HG03575 (cell line): ENCODE measurements around the gene MYO7B.

Experiments
- ATAC-seq: cut with Tn5 transposase; IDR thresholded peaks from one replicate; pipeline ENCODE4 v1.9.1; 2021; ENCODE audit not compliant: unreplicated experiment, insufficient number of reproducible peaks, low FRiP score; ENCODE audit errors: extremely low read depth

The MYO7B gene

GRCh38 chr2:127678991-127679390 is 143.5 kb downstream of the MYO7B start:
- no peak for ATAC-seq

GRCh38 chr2:127679680-127680361 is 144.3 kb downstream of the MYO7B start:
- ATAC-seq: no peak

GRCh38 chr2:127680706-127681287 is 145.3 kb downstream of the MYO7B start:
- no peak for ATAC-seq

DNA sequence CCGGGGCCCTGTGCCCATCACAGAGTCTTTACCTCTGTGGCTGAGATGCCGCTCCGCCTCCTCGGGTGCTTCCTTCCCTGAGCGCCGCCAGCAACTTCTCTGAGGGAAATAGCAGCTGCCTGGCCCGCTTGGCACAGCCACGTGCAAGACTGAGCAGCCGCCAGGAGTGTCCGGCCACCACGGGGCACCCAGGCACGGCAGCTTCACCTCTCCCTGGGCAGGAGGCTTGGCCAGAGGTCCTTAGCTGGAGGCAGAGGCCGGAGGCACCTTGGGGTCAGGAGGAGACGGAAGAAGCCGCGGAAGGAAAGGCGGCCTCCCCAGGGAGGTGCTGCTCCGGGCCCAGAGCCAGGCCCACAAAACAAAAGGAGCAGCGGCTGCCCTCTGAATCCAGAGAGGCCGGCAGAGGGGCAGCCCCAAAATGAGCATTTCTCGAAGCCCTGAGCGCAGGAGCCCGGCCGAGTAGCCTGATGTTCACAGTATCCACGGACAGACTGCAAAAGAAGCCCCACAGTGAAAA is 145.9 kb downstream of the MYO7B start:
- no peak for ATAC-seq

GRCh38 chr2:127681976-127682857 is 146.7 kb downstream of the MYO7B start:
- ATAC-seq: no peak

DNA sequence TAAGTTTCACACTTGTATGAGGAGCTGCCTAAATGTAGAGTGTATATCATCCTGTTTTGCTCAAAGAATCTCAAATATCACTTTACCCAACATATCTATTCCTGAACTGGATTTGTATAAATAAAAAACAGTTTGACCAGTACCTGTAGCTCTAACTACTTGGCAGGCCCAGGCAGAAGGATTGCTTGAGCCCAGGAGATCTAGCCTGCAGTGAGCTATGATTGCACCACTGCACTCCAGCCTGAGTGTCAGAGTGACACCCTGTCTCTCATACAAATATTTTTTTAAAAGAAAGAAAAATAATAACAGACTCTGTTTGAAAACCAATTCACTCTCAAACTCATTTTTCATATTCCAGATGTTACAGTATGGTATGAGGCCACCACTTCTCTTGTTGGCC is 147.6 kb downstream of the MYO7B start:
- ATAC-seq: no peak

DNA sequence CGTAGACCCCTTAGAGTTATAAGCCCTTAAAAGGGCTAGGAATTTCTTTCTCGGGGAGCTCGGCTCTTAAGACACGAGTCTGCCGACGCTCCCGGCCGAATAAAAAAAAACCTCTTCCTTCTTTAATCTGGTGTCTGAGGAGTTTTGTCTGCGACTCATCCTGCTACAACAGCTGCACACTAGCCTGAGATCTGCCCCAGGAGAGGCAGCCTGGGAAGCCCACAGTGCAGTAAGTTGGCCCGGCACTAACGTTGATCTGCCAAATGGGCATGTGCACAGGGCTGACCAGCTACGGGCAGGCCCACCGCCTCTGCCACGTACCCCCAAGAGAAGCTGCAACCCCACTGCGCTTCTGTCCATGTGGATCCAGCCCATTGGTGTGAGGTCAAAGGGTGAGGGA is 148.3 kb downstream of the MYO7B start:
- no peak for ATAC-seq

DNA sequence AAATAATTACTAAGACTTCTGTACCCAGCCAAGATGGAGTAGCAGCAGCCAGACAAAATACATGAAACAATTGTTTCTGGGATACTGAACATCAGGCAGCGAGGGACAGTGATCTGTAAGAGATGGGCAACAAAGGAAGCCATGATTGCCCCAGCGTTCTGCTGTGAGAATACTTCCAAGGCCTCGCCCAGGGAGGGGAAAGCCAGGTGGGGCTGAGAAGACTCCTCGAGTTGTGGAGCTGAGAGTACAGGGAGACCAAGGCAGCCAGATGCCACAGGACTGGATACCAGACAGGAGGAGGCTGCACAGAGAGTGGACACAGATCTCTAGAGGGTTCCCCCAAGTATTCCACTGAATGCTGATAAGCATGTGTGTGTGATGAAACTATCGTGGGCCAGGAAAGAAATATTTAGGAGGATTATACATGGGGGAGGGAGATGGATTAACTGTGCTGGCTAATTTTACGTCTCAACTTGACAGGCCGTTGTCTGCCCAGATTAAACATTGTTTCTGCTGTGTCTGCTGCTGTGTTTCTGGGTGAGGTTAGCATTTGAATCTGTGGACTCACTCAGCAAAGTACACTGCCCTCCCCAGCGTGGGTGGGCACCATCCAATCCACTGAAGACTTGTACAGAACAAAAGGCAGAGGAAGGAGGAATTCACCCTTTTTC is 150.1 kb downstream of the MYO7B start:
- ATAC-seq: no peak
